Iris pigment epithelial cell (primary cell): ENCODE measurements around the gene KCNMB1.
"Not testable (repeated sequence)": the region's sequence is repeated elsewhere in the genome, so short reads cannot be mapped to it uniquely, and the experiment has no call there.

ENCODE experiments used
- DNase-seq: peaks from one replicate; pipeline ENCODE4 v3.0.0-alpha.2; 2011; ENCODE audit warnings: low read depth

The KCNMB1 gene

GRCh38 chr5:170413897-170414296 is 24.7 kb upstream of the KCNMB1 start:
- no peak for DNase-seq

GRCh38 chr5:170411100-170411499 is 21.9 kb upstream of the KCNMB1 start:
- no peak for DNase-seq

DNA sequence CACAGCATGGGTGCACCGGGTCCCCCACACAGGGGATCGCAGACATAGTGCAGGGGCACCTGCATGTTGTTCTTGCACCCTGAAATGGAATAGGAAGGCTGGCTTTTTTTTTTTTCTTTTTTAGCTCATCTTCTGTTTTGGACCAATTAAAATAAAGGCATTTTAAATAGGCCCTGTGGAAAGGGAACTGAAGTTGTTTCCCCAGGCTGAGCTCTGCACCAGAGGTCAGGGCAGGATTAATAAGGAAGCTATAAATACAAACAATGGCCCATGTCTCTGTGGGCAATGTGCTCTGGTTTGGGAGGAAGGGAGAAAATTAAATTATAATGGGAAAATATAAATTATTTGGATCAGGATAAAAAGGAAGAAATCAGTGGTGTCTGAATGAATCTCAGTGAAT is 21.2 kb upstream of the KCNMB1 start:
- DNase-seq = no peak

GRCh38 chr5:170408877-170409660 is 19.9 kb upstream of the KCNMB1 start:
- DNase-seq = no peak

DNA sequence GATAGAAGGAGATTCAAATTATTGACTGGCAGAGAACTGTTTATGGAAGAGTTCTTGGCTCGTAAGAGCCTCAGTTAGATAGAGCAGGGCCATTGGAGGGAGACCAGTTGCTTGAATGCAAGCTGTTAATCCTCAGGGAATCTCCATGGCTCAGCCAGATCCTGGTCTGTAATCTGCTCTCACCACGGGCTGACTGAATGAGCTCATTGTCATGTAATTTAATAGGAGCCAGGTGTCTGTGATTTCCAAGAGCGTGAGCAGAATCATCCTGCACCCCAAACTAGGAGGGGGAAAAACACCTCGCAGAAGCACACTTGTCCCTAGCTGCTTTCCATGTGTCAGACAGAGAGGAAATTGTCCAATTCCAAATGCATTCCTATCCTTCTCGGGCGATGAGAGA is 19.1 kb upstream of the KCNMB1 start:
- DNase-seq = no peak

GRCh38 chr5:170407062-170407461 is 17.9 kb upstream of the KCNMB1 start:
- no peak for DNase-seq

- no peak for DNase-seq
These were observed 16.6 kb upstream of the KCNMB1 start for GRCh38 chr5:170405817-170406216.

DNA sequence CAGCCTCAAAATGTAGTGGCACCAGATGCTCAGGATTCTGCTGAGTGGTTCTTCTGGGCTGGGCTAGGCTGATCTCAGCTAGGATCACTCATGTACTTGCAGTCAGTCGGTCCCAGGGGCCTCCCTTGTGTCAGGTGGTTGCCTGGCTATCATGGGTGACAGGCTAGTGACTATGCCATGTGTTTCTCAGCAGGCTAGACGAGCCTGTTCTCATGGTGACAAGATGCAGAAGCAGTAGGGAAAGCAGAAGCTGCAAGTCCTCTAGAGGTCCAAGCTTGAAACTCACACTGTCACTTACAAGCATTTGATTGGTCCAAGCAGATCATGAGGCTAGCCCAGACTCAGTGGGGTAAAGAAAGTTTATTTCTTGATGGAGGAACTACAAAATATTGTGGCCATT is 15.2 kb upstream of the KCNMB1 start:
- DNase-seq = no peak

- no peak for DNase-seq
These were observed 14.5 kb upstream of the KCNMB1 start for GRCh38 chr5:170403675-170404074.

DNA sequence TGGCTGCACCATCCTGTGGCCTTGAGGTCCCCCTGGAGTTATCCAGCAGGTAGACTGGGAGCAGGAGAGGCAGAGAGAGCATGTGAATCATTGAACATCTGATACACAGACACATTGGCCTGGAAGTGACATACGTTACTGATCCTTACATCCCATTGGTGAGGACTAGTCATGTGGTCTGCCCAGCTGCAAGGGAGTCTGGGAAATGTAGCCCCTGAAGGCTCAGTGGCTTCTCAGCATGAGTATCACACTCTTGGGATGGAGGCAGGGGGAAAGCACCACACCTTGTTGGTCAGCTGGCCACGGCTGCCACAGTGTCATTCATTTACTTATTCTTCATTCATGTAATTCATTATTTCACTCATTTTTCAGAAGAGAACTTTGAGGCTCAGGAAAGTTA is 13.3 kb upstream of the KCNMB1 start:
- no peak for DNase-seq

- no peak for DNase-seq
These were observed 7.9 kb upstream of the KCNMB1 start for GRCh38 chr5:170397059-170397458.

- DNase-seq = no peak
These were observed 4.8 kb upstream of the KCNMB1 start for GRCh38 chr5:170393958-170394357.

- no peak for DNase-seq
These were observed 4.1 kb upstream of the KCNMB1 start for GRCh38 chr5:170393235-170393634.

DNA sequence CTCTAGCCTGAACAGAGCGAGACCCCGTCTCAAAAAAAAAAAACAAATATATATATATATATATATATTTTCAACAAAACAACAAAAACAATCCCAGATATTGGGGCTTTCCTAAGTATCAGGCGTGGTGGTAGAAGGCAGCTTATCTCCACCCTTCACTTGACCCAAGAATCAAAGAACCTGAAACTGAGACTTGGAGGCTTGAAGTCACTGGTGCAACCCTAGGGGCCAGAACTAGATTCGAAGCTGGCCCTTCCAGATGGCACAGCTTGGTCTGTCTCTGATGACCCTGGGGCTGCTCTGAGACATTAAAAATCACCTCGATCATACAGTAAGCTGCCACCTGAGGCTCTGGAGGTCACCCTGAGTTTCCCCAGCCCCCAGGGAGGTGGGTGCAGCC is 1.3 kb upstream of the KCNMB1 start:
- DNase-seq = no peak

DNA sequence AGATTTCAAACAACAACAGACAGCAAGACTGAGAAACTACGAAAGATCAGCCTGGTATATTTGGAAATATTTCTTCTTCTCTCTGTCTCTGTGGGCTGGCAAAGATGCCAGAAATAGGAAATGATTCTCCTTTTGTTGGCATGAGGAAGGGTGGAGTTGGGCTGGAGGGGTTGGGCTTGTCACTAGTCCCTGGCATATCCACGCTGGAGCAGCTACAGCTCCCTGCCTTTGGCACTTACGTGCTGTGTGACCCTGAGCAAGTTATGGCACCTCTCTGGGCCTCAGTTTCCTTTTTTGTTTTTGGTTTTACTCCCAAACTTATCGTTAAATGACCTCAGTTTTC is 354 bp upstream of the KCNMB1 start:
- no peak for DNase-seq

- no peak for DNase-seq
These were observed 1.2 kb downstream of the KCNMB1 start for GRCh38 chr5:170387775-170388639.

- no peak for DNase-seq
These were observed 2.3 kb downstream of the KCNMB1 start for GRCh38 chr5:170386743-170387395.

- DNase-seq = no peak
These were observed 5.9 kb downstream of the KCNMB1 start for GRCh38 chr5:170383227-170383626.

- no peak for DNase-seq
These were observed 6.4 kb downstream of the KCNMB1 start for GRCh38 chr5:170382790-170383189.

DNA sequence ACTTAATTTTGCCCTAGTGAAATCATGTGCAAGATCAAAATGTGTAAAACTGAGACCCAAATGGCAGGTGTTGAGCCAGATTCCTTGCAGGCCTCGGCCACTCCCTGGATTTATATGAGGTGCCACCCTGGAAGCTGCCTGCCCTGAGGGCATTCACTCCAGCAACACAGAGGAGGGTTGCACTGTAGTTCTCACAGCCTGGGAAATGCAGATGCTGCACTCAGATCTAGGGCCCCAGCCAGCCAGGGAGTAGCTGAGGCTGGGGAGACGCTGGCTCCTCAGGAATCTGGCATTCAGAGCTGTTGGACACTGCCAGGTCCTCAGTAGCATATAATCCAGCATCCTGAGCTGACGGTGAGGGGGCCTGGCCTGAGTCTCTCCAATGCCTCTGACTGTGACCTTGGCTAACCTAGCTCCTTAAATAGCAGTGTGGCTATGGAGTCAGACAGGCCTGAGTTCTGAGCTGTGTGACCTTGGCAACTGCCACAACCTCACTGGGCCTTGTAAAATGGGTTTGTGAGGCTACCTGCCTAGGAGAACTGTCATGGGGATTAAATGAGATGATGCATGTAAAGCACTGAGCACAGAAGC is 8.7 kb downstream of the KCNMB1 start:
- no peak for DNase-seq

- DNase-seq = no peak
These were observed 10.4 kb downstream of the KCNMB1 start for GRCh38 chr5:170378740-170379139.

DNA sequence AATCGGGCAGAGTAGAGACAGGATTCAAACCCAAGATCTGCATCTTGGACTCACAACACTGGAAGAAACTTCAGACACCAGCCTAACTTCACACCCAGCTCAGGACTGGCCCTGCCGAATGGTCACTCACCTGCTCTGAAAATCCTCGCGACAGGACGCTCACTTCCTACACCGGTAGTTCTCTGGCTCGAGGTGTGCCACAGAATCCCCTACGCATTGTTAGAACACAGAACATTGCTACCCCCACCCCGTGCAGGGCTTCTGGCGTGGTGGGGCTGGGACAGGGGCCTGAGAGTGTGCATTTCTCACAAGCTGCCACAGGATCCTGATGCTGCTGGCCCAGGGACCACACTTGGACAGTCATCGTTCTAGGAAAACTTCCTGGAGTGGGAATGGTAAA is 12.1 kb downstream of the KCNMB1 start:
- no peak for DNase-seq

DNA sequence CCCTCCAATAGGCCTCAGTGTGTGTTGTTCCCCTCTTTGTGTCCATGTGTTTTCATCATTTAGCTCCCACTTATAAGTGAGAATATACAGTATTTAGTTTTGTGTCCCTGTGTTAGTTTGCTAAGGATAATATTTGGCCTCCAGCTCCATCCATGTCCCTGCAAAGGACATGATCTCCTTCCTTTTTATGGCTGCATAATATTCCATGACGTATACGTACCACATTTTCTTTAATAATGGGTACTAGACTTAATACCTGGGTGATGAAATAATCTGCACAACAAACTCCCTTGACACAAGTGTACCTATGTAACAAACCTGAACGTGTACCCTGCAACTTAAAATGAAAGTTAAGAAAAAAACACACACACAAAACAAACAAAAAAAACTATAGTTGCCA is 12.6 kb downstream of the KCNMB1 start:
- DNase-seq = not testable (repeated sequence)
